Dermis blood vessel endothelial cell (primary cell): ENCODE data around the gene PNPO. TPM values are rescaled to one million over a fixed set of nuclear protein-coding genes. Genes with fewer than 3 reads are reported as not detected.
A peak's percentile ranks its signal among the peaks of the same experiment; 100 is the strongest.
"Not testable (repeated sequence)": the region's sequence is repeated elsewhere in the genome, so short reads cannot be mapped to it uniquely, and the experiment has no call there.

Experiments
- DNase-seq: peaks from one replicate; pipeline ENCODE4 v3.0.0; 2010
- total RNA-seq: library from RNA; depleted of rRNA; stranded (reverse); fragments of >200 nt; gene quantifications from 2 replicates; pipeline ENCODE4 v1.2.3, GENCODE V29; 2014

Gene PNPO
- total RNA-seq, 1 donor from 2014 or later, result 36.4 TPM

- DNase-seq, result no peak
Observed at GRCh38 chr17:47918991-47919390, 22.4 kb upstream of the PNPO start.

GRCh38 chr17:47919889-47920288 lies 21.5 kb upstream of the PNPO start:
- DNase-seq, result not testable (repeated sequence)

GRCh38 chr17:47924785-47925677 lies 16.3 kb upstream of the PNPO start:
- no peak for DNase-seq

- no peak for DNase-seq
Observed at GRCh38 chr17:47925678-47925988, 15.7 kb upstream of the PNPO start.

GRCh38 chr17:47927821-47928400 lies 13.5 kb upstream of the PNPO start:
- no peak for DNase-seq

- no peak for DNase-seq
Observed at GRCh38 chr17:47928415-47928814, 13.0 kb upstream of the PNPO start.

GRCh38 chr17:47929218-47930000 lies 12.0 kb upstream of the PNPO start:
- DNase-seq, result no peak

GRCh38 chr17:47931848-47932247 lies 9.5 kb upstream of the PNPO start:
- DNase-seq, result no peak

GRCh38 chr17:47934856-47935255 lies 6.5 kb upstream of the PNPO start:
- peak; percentile 12 for DNase-seq

GRCh38 chr17:47935468-47935867 lies 5.9 kb upstream of the PNPO start:
- DNase-seq, result not testable (repeated sequence)

- no peak for DNase-seq
Observed at GRCh38 chr17:47935961-47936360, 5.4 kb upstream of the PNPO start.

- no peak for DNase-seq
Observed at GRCh38 chr17:47937941-47938340, 3.4 kb upstream of the PNPO start.

- DNase-seq, result peak; percentile 6
Observed at GRCh38 chr17:47942096-47942510, 732 bp downstream of the PNPO start.

GRCh38 chr17:47942568-47942967 lies 1.2 kb downstream of the PNPO start:
- no peak for DNase-seq

GRCh38 chr17:47945080-47945479 lies 3.7 kb downstream of the PNPO start:
- no peak for DNase-seq

GRCh38 chr17:47945529-47946508 lies 4.4 kb downstream of the PNPO start:
- DNase-seq, result no peak

GRCh38 chr17:47946516-47946915 lies 5.1 kb downstream of the PNPO start:
- DNase-seq, result no peak

GRCh38 chr17:47946929-47947397 lies 5.6 kb downstream of the PNPO start:
- DNase-seq, result peak; percentile 94

- DNase-seq, result peak; percentile 8
Observed at GRCh38 chr17:47948706-47949196, 7.4 kb downstream of the PNPO start.

GRCh38 chr17:47949197-47949759 lies 7.9 kb downstream of the PNPO start:
- DNase-seq, result peak; percentile 84

- no peak for DNase-seq
Observed at GRCh38 chr17:47949946-47950345, 8.6 kb downstream of the PNPO start.

- no peak for DNase-seq
Observed at GRCh38 chr17:47950448-47950847, 9.1 kb downstream of the PNPO start.
